Panc1 (cell line): ENCODE results near the gene SAGE1. TPM values are rescaled to one million over a fixed set of nuclear protein-coding genes. Genes with fewer than 3 reads are reported as not detected.
"Not testable (repeated sequence)": the region's sequence is repeated elsewhere in the genome, so short reads cannot be mapped to it uniquely, and the experiment has no call there.

ENCODE experiments used
- ATAC-seq: fragments of 200-7000 bp; cut with Tn5 transposase; 2 replicates; pipeline ENCODE4 v1.9.1; 2020; ENCODE audit warnings: mild to moderate bottlenecking, moderate library complexity
- BruUV-seq: library from RNA; stranded (reverse); fragments of 400-500 nt; replicated peaks from 2 replicates; lab custom pipeline; 2021; lab: Mats Ljungman, UMichigan
- CTCF ChIA-PET: fragments of 300-600 bp; sonication (Branson Sonifier 250); formaldehyde crosslinking; loops from one replicate; lab custom pipeline; 2022; ENCODE audit warnings: antibody characterized with exemption; lab: Charles Lee
- POLR2A ChIA-PET: fragments of 300-600 bp; sonication (Branson Sonifier 250); formaldehyde crosslinking; loops from one replicate; lab custom pipeline; 2022; ENCODE audit warnings: antibody characterized with exemption; lab: Charles Lee
- DNase-seq: peaks from one replicate; pipeline ENCODE4 v3.0.0-alpha.2; 2010; ENCODE audit warnings: low read depth, low spot score
- H3K27ac ChIP-seq: 2 replicates; pipeline ENCODE4 v1.5.1; 2011; ENCODE audit warnings: mild to moderate bottlenecking, low read length, inconsistent platforms
- H3K27me3 ChIP-seq: fragments of 200-500 bp; sonication (Bioruptor generic); 2 replicates; pipeline ENCODE4 v1.6.0; 2014; ENCODE audit warnings: low read length, inconsistent platforms; ENCODE audit not compliant: control insufficient read depth, insufficient read depth
- H3K36me3 ChIP-seq: fragments of 200-500 bp; sonication (Bioruptor generic); 2 replicates; pipeline ENCODE4 v1.5.1; 2014; ENCODE audit warnings: inconsistent platforms, mild to moderate bottlenecking, low read length, moderate library complexity; ENCODE audit not compliant: control insufficient read depth, insufficient read depth
- H3K4me1 ChIP-seq: 2 replicates; pipeline ENCODE4 v1.5.1; 2011; ENCODE audit warnings: inconsistent platforms, mild to moderate bottlenecking, low read length, moderate library complexity; ENCODE audit not compliant: control insufficient read depth, insufficient read depth
- H3K4me3 ChIP-seq, 2 experiments: 2 replicates each; pipeline ENCODE4 v1.5.1; 2011 to 2012; ENCODE audit warnings: low read depth in 2 of 2, low read length in 2 of 2, mild to moderate bottlenecking in 2 of 2, inconsistent platforms in 1 of 2, moderate library complexity in 1 of 2
- H3K9me3 ChIP-seq: fragments of 200-500 bp; sonication (Bioruptor generic); 2 replicates; pipeline ENCODE4 v1.5.1; 2014; ENCODE audit warnings: low read depth, mild to moderate bottlenecking, inconsistent platforms, low read length, moderate library complexity; ENCODE audit not compliant: control insufficient read depth, insufficient read depth
- CTCF ChIP-seq: fragments of 450-650 bp; IDR thresholded peaks from 2 replicates; pipeline ENCODE4 v1.5.1; 2017; ENCODE audit warnings: mild to moderate bottlenecking
- POLR2AphosphoS5 ChIP-seq: IDR thresholded peaks from 2 replicates; pipeline ENCODE4 v1.6.1; 2012; ENCODE audit warnings: mild to moderate bottlenecking, low read depth, low read length, moderate library complexity
- REST ChIP-seq, 2 experiments: IDR thresholded peaks; 2 replicates each; pipeline ENCODE4 v1.6.1; 2011 to 2012; ENCODE audit warnings: low read depth in 2 of 2, control low read depth in 1 of 2, low read length in 1 of 2, mild to moderate bottlenecking in 1 of 2, moderate library complexity in 1 of 2; ENCODE audit not compliant: insufficient read depth in 1 of 2
- SIN3A ChIP-seq: IDR thresholded peaks from 2 replicates; pipeline ENCODE4 v1.6.1; 2012; ENCODE audit warnings: low read depth, mild to moderate bottlenecking, low read length, moderate library complexity, borderline replicate concordance; ENCODE audit not compliant: insufficient read depth
- TCF7L2 ChIP-seq: IDR thresholded peaks from 2 replicates; pipeline ENCODE4 v1.6.1; 2011; ENCODE audit warnings: mild to moderate bottlenecking, low read depth, low read length, inconsistent platforms
- in situ Hi-C: cut with HindIII; loops from 2 replicates; pipeline ENCODE4 v1.10.0; 2016; ENCODE audit warnings: low sequenced_read_pairs, low pct_unique_long_range_greater_than_20kb
- intact Hi-C: fragments of 100-400 bp; cut with micrococcal nuclease; formaldehyde crosslinking; loops from one replicate; pipeline ENCODE4 v1.10.0; 2022; ENCODE audit not compliant: unreplicated experiment
- total RNA-seq: library from RNA; stranded (reverse); gene quantifications from one replicate; pipeline ENCODE4 v1.2.1, GENCODE V29; 2021; ENCODE audit not compliant: unreplicated experiment

The SAGE1 gene
- total RNA-seq, 1 experiment from 2014 or later: not detected

- Histone ChIP-seq H3K36me3 (no peaks in the 10 kb centered on the region), H3K9me3 (no peaks in the 10 kb centered on the region), H3K27me3 (peaks cover 9% of the 10 kb centered on the region; the same call in 1 of the 2 replicates), H3K4me1 (no peaks in the 10 kb centered on the region), H3K4me3 (no peak overlapping the region), H3K27ac (no peak overlapping the region)
- DNase-seq (no peak), ATAC-seq (no peak)
- in situ Hi-C loops (no loop called here), intact Hi-C loops (no loop called here)
- TF ChIP-seq POLR2AphosphoS5 (no peak), REST (IDR thresholded peaks at IDR 0.05; ENCODE audit: insufficient read depth in 1 of 2, low read depth in 2 of 2, low read length in 1 of 2) (no peak), TCF7L2 (no peak), SIN3A (no peak), CTCF (no peak)
- BruUV-seq: no TSS peak
- POLR2A ChIA-PET: no interaction called here
- CTCF ChIA-PET: no interaction called here
These were observed 20.9 kb downstream of the SAGE1 start for GRCh38 chrX:135914404-135914803.

- ATAC-seq, H3K36me3 ChIP-seq, POLR2A ChIA-PET, H3K4me3 ChIP-seq, CTCF ChIA-PET, H3K4me1 ChIP-seq, intact Hi-C loops, in situ Hi-C loops, BruUV-seq, H3K27me3 ChIP-seq, H3K27ac ChIP-seq, DNase-seq, H3K9me3 ChIP-seq: not testable (repeated sequence)
These were observed 27.0 kb downstream of the SAGE1 start for GRCh38 chrX:135920516-135920915.

- intact Hi-C loops: no loop called here
- Histone ChIP-seq H3K4me1 (no peaks in the 10 kb centered on the region), H3K9me3 (no peaks in the 10 kb centered on the region), H3K4me3 (no peak overlapping the region), H3K27me3 (0 out of 2 replicates have a peak, but pooled peaks cover 2% of the 10 kb centered on the region), H3K36me3 (no peaks in the 10 kb centered on the region), H3K27ac (no peak overlapping the region)
- DNase-seq: no peak
- ATAC-seq: no peak
- in situ Hi-C loops: no loop called here
- ChIA-PET POLR2A (no interaction called here), CTCF (no interaction called here)
- TF ChIP-seq CTCF: peak; percentile 69
- TF ChIP-seq POLR2AphosphoS5: no peak
- no TSS peak for BruUV-seq
These were observed 29.8 kb downstream of the SAGE1 start for GRCh38 chrX:135923353-135923752.
